Bronchial epithelial cell (primary cell): ENCODE data around the gene CBFA2T3. TPM values are rescaled to one million over a fixed set of nuclear protein-coding genes. Genes with fewer than 3 reads are reported as not detected.

Experiments
- DNase-seq: peaks from one replicate; pipeline ENCODE4 v3.0.0-alpha.2; 2010; ENCODE audit warnings: low read depth
- FAIRE-seq: peaks from 2 replicates; lab custom pipeline; 2011; peaks lifted over from hg19 to GRCh38; lab: Jason Lieb, UNC
- H3K27me3 ChIP-seq: 2 replicates; pipeline ENCODE4 v1.5.1; 2011; ENCODE audit warnings: low read length; ENCODE audit not compliant: control insufficient read depth, insufficient read depth
- H3K36me3 ChIP-seq: 2 replicates; pipeline ENCODE4 v1.5.1; 2011; ENCODE audit warnings: low read length; ENCODE audit not compliant: control insufficient read depth, insufficient read depth
- H3K4me3 ChIP-seq: 2 replicates; pipeline ENCODE4 v1.5.1; 2011; ENCODE audit warnings: mild to moderate bottlenecking, low read depth, low read length, control low read depth
- CTCF ChIP-seq: IDR thresholded peaks from 2 replicates; pipeline ENCODE4 v1.5.1; 2011; ENCODE audit warnings: mild to moderate bottlenecking, moderate library complexity, low read length, control low read depth, inconsistent platforms; ENCODE audit not compliant: insufficient read depth, severe bottlenecking
- total RNA-seq: library from RNA; depleted of rRNA; stranded (reverse); fragments of >200 nt; gene quantifications from 2 replicates; pipeline ENCODE4 v1.2.1, GENCODE V29; 2014

CBFA2T3 gene
- total RNA-seq, 1 donor from 2014 or later: 0.26 TPM

- no peak overlapping the region for H3K4me3 ChIP-seq
- DNase-seq (no peak), FAIRE-seq (no peak)
- no peaks in the 10 kb centered on the region for H3K27me3 ChIP-seq
- H3K36me3 ChIP-seq: no peaks in the 10 kb centered on the region
- TF ChIP-seq CTCF: no peak
Observed at GRCh38 chr16:88917146-88917914, 59.7 kb downstream of the CBFA2T3 start.

DNA sequence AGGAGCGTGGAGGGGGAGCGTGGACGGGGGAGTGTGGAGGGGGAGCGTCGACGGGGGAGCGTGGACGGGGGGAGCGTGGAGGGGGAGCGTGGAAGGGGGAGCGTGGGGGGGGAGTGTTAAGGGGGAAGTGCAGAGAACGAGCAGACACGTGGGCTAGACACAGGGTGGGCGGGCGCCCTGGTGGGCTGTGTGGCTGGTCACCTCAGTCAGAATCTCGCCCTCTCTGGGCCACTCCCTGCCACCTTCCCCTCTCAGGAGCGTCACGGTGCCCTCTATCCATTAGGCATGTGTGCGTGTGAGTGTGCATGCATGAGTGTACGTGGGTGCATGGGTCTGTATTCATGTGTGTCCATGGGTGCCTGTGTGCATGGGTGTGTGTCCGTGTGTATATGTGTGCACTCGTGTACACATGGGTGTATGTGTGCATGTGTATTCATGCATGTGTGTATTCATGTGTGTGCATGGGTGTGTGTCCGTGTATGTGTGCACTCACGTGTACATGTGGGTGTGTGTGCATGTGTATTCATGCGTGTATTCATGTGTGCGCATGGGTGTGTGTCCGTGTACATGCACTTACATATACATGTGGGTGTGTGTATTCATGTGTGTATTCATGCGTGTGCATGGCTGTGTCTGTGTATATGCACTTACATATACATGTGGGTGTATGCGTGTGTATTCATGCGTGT lies 61.2 kb downstream of the CBFA2T3 start:
- no peak for TF ChIP-seq CTCF
- Histone ChIP-seq H3K27me3 (no peaks in the 10 kb centered on the region), H3K36me3 (no peaks in the 10 kb centered on the region), H3K4me3 (no peak overlapping the region)
- FAIRE-seq (peak; percentile 89), DNase-seq (no peak)

GRCh38 chr16:88914750-88915368 lies 62.1 kb downstream of the CBFA2T3 start:
- no peak for DNase-seq
- no peaks in the 10 kb centered on the region for H3K27me3 ChIP-seq
- no peak overlapping the region for H3K4me3 ChIP-seq
- no peak for TF ChIP-seq CTCF
- no peak for FAIRE-seq
- no peaks in the 10 kb centered on the region for H3K36me3 ChIP-seq

GRCh38 chr16:88913870-88914269 lies 63.1 kb downstream of the CBFA2T3 start:
- Histone ChIP-seq H3K4me3 (no peak overlapping the region), H3K36me3 (no peaks in the 10 kb centered on the region), H3K27me3 (no peaks in the 10 kb centered on the region)
- DNase-seq (no peak), FAIRE-seq (no peak)
- TF ChIP-seq CTCF: no peak

GRCh38 chr16:88913001-88913612 lies 63.9 kb downstream of the CBFA2T3 start:
- no peak for TF ChIP-seq CTCF
- FAIRE-seq: peak; percentile 58
- DNase-seq: no peak
- Histone ChIP-seq H3K27me3 (no peaks in the 10 kb centered on the region), H3K4me3 (no peak overlapping the region), H3K36me3 (no peaks in the 10 kb centered on the region)
